NB4 (cell line): ENCODE measurements around the gene SAP25.

ENCODE experiments used
- DNase-seq: peaks from one replicate; pipeline ENCODE4 v3.0.0; 2010; ENCODE audit warnings: low read depth
- H3K4me3 ChIP-seq: one replicate; pipeline ENCODE4 v1.5.1; 2011; ENCODE audit warnings: mild to moderate bottlenecking, low read depth, low read length, moderate library complexity
- MAX ChIP-seq: IDR thresholded peaks from 2 replicates; pipeline ENCODE4 v1.6.1; 2011; ENCODE audit warnings: low read depth, low read length
- MYC ChIP-seq: IDR thresholded peaks from 2 replicates; pipeline ENCODE4 v1.6.1; 2011; ENCODE audit warnings: low read depth, low read length
- POLR2A ChIP-seq: IDR thresholded peaks from 2 replicates; pipeline ENCODE4 v1.6.1; 2011; ENCODE audit warnings: mild to moderate bottlenecking; ENCODE audit not compliant: insufficient read length; ENCODE audit errors: extremely low read depth
- TF ChIP-seq, protein P1 (sequence below): IDR thresholded peaks from one replicate; pipeline ENCODE4 v1.5.1; 2012; ENCODE audit warnings: low read depth, low read length

Gene SAP25

GRCh38 chr7:100589341-100589947 lies 15.7 kb upstream of the SAP25 start:
- TF ChIP-seq MAX (no peak), MYC (no peak), POLR2A (no peak)
- TF ChIP-seq, protein P1, sequence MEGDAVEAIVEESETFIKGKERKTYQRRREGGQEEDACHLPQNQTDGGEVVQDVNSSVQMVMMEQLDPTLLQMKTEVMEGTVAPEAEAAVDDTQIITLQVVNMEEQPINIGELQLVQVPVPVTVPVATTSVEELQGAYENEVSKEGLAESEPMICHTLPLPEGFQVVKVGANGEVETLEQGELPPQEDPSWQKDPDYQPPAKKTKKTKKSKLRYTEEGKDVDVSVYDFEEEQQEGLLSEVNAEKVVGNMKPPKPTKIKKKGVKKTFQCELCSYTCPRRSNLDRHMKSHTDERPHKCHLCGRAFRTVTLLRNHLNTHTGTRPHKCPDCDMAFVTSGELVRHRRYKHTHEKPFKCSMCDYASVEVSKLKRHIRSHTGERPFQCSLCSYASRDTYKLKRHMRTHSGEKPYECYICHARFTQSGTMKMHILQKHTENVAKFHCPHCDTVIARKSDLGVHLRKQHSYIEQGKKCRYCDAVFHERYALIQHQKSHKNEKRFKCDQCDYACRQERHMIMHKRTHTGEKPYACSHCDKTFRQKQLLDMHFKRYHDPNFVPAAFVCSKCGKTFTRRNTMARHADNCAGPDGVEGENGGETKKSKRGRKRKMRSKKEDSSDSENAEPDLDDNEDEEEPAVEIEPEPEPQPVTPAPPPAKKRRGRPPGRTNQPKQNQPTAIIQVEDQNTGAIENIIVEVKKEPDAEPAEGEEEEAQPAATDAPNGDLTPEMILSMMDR: no peak
- H3K4me3 ChIP-seq: no peak overlapping the region

DNA sequence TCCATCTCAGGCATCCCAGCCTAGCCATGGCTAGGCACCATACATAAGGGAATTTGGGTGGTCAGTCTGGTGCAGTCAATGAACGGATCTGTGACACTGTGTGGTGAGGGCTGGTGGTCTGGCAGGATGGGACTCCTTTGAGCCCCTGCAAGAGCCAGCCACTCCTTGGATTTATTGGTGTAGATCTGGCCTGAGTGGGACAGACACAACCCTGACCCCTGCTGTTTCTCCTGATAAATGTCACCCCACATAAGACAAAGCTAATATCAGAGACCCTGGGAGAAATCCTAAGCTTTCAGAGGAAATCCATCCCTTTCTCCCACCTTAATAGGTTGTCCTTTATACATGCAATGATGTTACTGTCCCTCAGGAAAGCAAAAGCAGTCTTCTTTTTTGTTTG lies 14.7 kb upstream of the SAP25 start:
- TF ChIP-seq MYC: no peak
- TF ChIP-seq, protein P1: peak; percentile 63
- peak; percentile 75 for DNase-seq
- no peak overlapping the region for H3K4me3 ChIP-seq

More at GRCh38 chr7:100589341-100589947, 15.7 kb upstream of the SAP25 start:
- no peak for DNase-seq

GRCh38 chr7:100586266-100587025 lies 12.7 kb upstream of the SAP25 start, which contains the start of gene FBXO24:
TSS of gene FBXO24 (plus strand) at chr7:100586328. CDS start at chr7:100586626, 298 bp downstream.
- TF ChIP-seq, protein P1: no peak
- TF ChIP-seq MAX: peak; percentile 22; the same call in 1 of the 2 replicates
- TF ChIP-seq MYC: peak; percentile 7
- peak; percentile 84 for TF ChIP-seq POLR2A
- peak; percentile 100 for DNase-seq
- peak within 1 kb of the TSS; percentile 93 for H3K4me3 ChIP-seq

- TF ChIP-seq POLR2A: peak; percentile 99
- no peak for TF ChIP-seq MAX
- TF ChIP-seq MYC: no peak
- TF ChIP-seq, protein P1: no peak
- no peak for DNase-seq
- peak within 1 kb of the TSS; percentile 93 for H3K4me3 ChIP-seq
Measured at GRCh38 chr7:100585511-100586265, 12.0 kb upstream of the SAP25 start, which contains the start of gene LRCH4. TSS of gene LRCH4 (minus strand) at chr7:100586129. CDS start at chr7:100586100, 29 bp downstream.

- peak; percentile 53 for DNase-seq
- TF ChIP-seq POLR2A: no peak
- TF ChIP-seq, protein P1: no peak
- peak overlapping the region; percentile 93 for H3K4me3 ChIP-seq
Measured at GRCh38 chr7:100584683-100585510, 11.2 kb upstream of the SAP25 start.
